Measurements from ENCODE around the gene APCS. TPM values are rescaled to one million over a fixed set of nuclear protein-coding genes. Genes with fewer than 3 reads are reported as not detected.

The APCS gene
- polyA plus RNA-seq (ENCODE audit: insufficient read length in 10 of 10): not detected
- long read RNA-seq, donor 1: 0 reads
- long read RNA-seq, donor 2: 0 reads
- long read RNA-seq, donor 3: 0 reads
- long read RNA-seq, donor 4: 0 reads
- long read RNA-seq, donor 5: 0 reads
- long read RNA-seq, donor 6: 0 reads
- long read RNA-seq, donor 7: 0 reads
- long read RNA-seq, donor 8: 0 reads
- long read RNA-seq, donor 9: 0 reads

DNA sequence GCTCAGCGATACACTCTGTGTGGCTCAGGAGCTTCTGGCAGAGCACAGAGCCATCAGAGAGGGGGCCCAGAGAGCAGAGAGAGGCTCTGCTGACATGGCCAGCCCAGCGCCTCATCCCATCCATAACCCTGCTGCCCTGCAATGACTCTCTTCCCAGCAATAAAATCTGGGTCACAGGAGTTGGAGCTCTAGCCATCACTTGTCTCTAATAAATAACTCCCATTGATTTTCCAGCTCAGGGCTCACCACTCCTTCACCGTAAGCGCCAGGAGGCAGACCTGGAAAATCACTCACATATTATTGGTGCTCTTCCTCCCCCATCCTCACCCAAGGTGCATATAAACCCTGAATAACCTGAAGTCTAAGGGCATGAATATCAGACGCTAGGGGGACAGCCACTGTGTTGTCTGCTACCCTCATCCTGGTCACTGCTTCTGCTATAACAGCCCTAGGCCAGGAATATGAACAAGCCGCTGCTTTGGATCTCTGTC lies at the start of gene APCS:
TSS of gene APCS (plus strand) at position 366 of the 491 bp plus-strand sequence. CDS start at position 462, 96 bp downstream.
- DNase-seq: no peak

- no peak for DNase-seq
These were observed 39.5 kb upstream of the APCS start for GRCh38 chr1:159548126-159548525.

DNA sequence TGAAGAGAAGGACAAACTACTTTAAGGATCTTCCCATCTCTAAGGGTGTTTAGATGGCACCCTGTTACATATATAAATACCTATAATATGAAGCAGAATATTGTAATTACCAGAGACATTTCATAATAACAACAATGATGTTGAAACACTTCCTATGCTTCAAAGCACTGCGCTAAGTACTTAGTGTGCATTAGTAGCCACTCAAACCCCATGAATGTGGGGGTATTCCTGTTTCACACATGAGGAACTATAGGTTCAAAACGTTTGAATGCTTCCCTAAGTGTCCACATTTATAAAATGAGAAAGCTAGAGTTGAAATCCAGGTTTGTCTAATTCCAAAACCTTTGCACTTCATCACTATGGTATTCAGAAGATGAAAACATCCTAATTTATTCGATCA lies 33.4 kb upstream of the APCS start:
- DNase-seq: no peak

- no peak for DNase-seq
These were observed 32.9 kb upstream of the APCS start for GRCh38 chr1:159554696-159555095.

- no peak for DNase-seq
These were observed 30.7 kb upstream of the APCS start for GRCh38 chr1:159556931-159557369.

- no peak for DNase-seq
These were observed 27.0 kb upstream of the APCS start for GRCh38 chr1:159560599-159560998.

DNA sequence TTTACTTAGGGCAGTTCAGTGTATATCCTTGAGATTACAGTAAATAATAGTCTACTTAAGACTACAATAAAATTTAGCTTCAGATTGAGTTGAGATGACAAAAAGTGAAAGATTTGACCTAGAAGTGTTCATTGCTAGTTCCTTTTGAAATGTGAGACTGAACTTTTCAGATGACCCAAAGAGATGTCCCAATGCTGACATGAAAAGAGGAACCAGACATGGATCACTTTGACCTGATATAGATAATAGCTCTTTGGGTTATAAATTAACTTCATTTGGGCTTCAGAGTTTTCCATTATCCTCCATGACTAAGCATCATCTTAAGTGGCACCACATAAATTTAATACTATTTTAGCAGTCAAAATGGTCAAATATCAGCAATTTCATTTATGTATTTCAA lies 26.1 kb upstream of the APCS start:
- DNase-seq: no peak

DNA sequence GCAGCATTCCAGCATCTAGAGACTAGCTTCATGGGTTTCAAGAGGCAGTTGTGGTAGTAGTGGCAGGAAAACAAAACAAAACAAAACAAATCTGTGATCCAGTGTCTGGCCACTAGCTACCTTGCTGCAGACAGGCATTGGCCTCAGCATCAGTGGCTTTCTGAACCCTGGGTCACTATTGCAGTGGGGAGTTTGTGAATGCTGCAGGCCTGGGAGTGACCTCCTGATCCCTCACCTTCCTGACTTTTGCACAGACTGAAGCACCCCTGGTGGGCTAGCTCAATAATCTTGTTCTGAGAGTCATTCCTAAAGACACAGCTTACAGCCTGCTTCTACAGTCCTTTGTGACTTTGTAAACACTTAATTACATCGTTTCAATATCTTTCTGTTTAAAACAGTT lies 24.9 kb upstream of the APCS start:
- no peak for DNase-seq

- no peak for DNase-seq
These were observed 10.2 kb upstream of the APCS start for GRCh38 chr1:159577446-159577845.

DNA sequence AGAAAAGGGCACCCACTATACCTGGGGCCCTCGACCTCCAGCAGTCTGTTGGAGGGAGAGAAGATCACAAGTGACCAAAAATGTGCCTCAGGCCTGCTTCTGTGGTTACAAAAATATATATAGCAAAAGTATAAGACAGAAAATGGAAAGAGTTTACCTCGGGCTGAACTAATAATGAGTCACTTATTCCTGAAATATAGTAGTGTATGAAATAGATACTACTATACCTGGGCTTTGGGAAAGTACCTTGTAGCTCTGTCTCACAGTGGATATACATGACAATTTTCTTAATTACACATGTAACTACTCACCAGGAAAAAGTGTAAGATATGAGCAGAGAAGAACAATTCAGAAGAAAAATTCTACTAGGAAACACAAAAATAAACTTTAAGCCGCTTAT lies 7.3 kb upstream of the APCS start:
- DNase-seq: no peak

DNA sequence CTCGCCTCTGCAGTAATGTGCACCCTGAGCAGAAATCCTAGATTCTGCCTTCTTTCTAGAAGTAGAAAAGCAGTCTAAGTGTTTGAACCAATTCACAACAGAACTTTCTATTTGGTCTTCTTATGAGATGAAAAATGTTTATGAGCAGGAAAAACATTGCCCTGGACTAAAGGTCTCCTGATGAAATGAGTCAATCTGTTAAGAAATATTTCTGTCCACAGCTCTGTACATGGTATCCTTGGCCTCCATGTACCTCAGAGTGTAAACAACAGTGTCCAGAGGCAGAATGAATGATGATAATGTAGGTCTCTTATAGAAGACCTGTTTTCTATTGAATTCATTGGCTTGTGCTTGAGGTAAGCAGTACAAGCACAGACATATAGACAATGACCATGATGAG lies 6.2 kb upstream of the APCS start:
- no peak for DNase-seq

GRCh38 chr1:159584536-159584935 lies 3.1 kb upstream of the APCS start:
- DNase-seq: no peak

DNA sequence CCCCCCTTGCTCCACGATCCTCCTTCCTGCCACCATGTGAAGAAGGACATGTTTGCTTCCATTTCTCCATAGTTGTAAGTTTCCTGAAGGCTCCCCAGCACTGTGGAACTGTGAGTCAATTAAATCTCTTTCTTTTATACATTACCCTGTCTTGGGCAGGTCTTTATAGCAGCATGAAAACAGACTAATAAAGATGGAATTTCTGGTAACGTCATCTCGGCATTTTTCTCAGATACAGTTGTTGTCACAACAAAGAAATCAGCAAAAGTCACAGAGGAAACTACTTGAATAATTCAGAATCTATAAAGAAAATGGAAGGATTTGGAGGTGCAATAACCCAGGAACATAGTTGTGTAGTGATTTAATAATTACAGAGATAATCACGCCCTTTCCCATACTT lies 4.4 kb downstream of the APCS start:
- DNase-seq: no peak

GRCh38 chr1:159594625-159595405 lies 7.2 kb downstream of the APCS start:
- no peak for DNase-seq

GRCh38 chr1:159598196-159598595 lies 10.6 kb downstream of the APCS start:
- DNase-seq: peak in 1 of 3 donors; percentile 74

DNA sequence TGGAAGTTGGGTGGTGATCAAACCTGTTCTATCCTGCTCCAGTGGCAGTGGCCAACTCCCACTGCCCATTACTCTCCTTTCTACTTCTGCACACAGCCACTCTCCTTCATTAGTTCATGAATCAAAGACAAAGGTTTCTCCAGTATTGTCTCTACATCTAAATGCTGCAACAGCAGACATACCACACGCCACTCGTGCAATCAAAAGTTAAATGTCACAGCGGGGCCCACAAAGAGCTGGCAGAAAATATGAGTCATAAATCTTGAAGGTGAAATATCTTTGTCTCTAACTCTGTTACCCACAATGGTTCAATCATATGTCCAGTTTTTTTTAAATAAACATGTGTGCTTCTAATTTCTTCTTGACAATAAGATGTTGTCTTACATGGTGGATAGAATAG lies 13.3 kb downstream of the APCS start:
- DNase-seq: no peak

DNA sequence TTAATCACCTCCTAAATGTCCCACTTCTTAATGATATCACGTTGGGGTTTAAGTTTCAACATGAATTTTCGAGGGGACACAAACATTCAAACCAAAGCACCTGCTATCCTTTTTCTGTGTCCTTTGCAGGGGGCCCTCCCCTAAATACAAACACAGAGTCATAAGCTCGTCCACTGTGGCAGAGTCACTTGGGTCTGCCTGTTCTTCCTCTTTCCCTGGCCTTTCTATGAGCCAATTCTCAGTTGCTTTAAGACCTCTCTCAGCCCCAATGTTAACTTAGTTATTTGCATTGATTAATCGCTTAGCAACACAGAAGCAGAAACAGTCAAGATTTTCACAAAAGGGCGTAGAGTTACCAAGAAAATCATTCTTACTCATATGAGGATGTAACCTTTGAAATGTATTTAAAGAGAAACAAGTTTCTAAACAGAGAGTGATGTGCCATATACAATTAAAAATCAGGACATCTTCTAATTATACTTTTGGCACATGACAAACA lies 14.9 kb downstream of the APCS start:
- DNase-seq: no peak

GRCh38 chr1:159612211-159612885 lies 24.7 kb downstream of the APCS start:
- no peak for DNase-seq

- DNase-seq: no peak
These were observed 45.3 kb downstream of the APCS start for GRCh38 chr1:159632922-159633321.
